Kidney (tissue), 14 donors: ENCODE data around the gene KRT6B. TPM values are rescaled to one million over a fixed set of nuclear protein-coding genes. Genes with fewer than 3 reads are reported as not detected.
A peak's percentile ranks its signal among the peaks of the same experiment; 100 is the strongest.

ENCODE experiments used
- DNase-seq, 5 donors: peaks; one replicate each; pipeline ENCODE4 v3.0.0-alpha.2; 2013 to 2020
- FAIRE-seq: peaks from 2 replicates; lab custom pipeline; 2012; peaks lifted over from hg19 to GRCh38; lab: Jason Lieb, UNC
- H3K27ac ChIP-seq, 2 donors: one replicate each; pipeline ENCODE4 v1.7.0; 2013; ENCODE audit warnings: low read depth in 2 of 2, low read length in 2 of 2, inconsistent platforms in 1 of 2
- H3K27me3 ChIP-seq: one replicate; pipeline ENCODE4 v1.7.1; 2013; ENCODE audit warnings: low read length, inconsistent platforms; ENCODE audit not compliant: control insufficient read depth, insufficient read depth
- H3K36me3 ChIP-seq, 3 donors: one replicate each; pipeline versions ENCODE4 v1.7.0 to v1.7.1; 2013; ENCODE audit warnings: low read length in 3 of 3, control low read depth in 1 of 3, inconsistent platforms in 1 of 3; ENCODE audit not compliant: insufficient read depth in 3 of 3, control insufficient read depth in 2 of 3
- H3K4me1 ChIP-seq, 3 donors: one replicate each; pipeline versions ENCODE4 v1.7.0 to v1.7.1; 2013; ENCODE audit warnings: low read length in 3 of 3, inconsistent platforms in 1 of 3, low read depth in 1 of 3; ENCODE audit not compliant: control insufficient read depth in 2 of 3, insufficient read depth in 2 of 3
- H3K4me3 ChIP-seq, 3 donors: one replicate each; pipeline versions ENCODE4 v1.7.0 to v1.8.1; 2013; ENCODE audit warnings: low read length in 3 of 3, control low read depth in 1 of 3, inconsistent platforms in 1 of 3
- H3K9ac ChIP-seq, 3 donors: one replicate each; pipeline versions ENCODE4 v1.7.0 to v1.7.1; 2013; ENCODE audit warnings: low read length in 3 of 3, control low read depth in 1 of 3, inconsistent platforms in 1 of 3
- H3K9me3 ChIP-seq, 3 donors: one replicate each; pipeline versions ENCODE4 v1.7.0 to v1.7.1; 2013; ENCODE audit warnings: low read length in 3 of 3, control low read depth in 1 of 3, inconsistent platforms in 1 of 3; ENCODE audit not compliant: control insufficient read depth in 2 of 3, insufficient read depth in 1 of 3
- intact Hi-C: fragments of 100-400 bp; cut with DNase I; formaldehyde crosslinking; loops from one replicate; pipeline ENCODE4 v1.11.1; 2022
- polyA plus RNA-seq: library from polyadenylated mRNA; stranded (reverse); fragments of 350-450 nt; fragmentation: Illumina TruSeq; extraction: RNeasy Lipid Tissue Mini Kit (QIAGEN cat#74804); gene quantifications from one replicate; pipeline ENCODE4 v1.2.3, GENCODE V29; 2014; ENCODE audit warnings: low read depth, low replicate concordance; ENCODE audit not compliant: insufficient read depth
- total RNA-seq: library from RNA; stranded (reverse); fragmentation: NEBNext Ultra II Directional; extraction: Animal tissue kit (Norgen Biotek cat#: 25700); gene quantifications from one replicate; pipeline ENCODE4 v1.2.1, GENCODE V29; 2021
- TF ChIP-seq, protein P1 (sequence below): IDR thresholded peaks from 3 replicates; pipeline ENCODE4 v1.5.1; 2012; ENCODE audit warnings: mild to moderate bottlenecking, moderate library complexity, borderline replicate concordance; ENCODE audit not compliant: insufficient read depth; ENCODE audit errors: extremely low read depth
- donor health status: control.
- donor health status: control.
- donor health status: control.
- donor health status: control.
- donor health status: control.
- donor health status: DM: yes; HTN: yes; CAD: no.
- donor health status: Normal renal cell carcinoma (clear cell type).

The KRT6B gene
- total and polyA plus RNA-seq, 2 donors from 2014 or later = not detected

GRCh38 chr12:52419656-52420055 is 32.3 kb downstream of the KRT6B start:
- Histone ChIP-seq H3K27ac (no peak overlapping the region), H3K9me3 (no peaks in the 10 kb centered on the region), H3K27me3 (no peaks in the 10 kb centered on the region), H3K4me1 (peaks cover 0 to 2% (median 0%) of the 10 kb centered on the region in 3 donors), H3K9ac (no peak overlapping the region), H3K36me3 (no peaks in the 10 kb centered on the region), H3K4me3 (no peak overlapping the region)
- intact Hi-C loops = no loop called here
- FAIRE-seq = no peak
- TF ChIP-seq, protein P1, sequence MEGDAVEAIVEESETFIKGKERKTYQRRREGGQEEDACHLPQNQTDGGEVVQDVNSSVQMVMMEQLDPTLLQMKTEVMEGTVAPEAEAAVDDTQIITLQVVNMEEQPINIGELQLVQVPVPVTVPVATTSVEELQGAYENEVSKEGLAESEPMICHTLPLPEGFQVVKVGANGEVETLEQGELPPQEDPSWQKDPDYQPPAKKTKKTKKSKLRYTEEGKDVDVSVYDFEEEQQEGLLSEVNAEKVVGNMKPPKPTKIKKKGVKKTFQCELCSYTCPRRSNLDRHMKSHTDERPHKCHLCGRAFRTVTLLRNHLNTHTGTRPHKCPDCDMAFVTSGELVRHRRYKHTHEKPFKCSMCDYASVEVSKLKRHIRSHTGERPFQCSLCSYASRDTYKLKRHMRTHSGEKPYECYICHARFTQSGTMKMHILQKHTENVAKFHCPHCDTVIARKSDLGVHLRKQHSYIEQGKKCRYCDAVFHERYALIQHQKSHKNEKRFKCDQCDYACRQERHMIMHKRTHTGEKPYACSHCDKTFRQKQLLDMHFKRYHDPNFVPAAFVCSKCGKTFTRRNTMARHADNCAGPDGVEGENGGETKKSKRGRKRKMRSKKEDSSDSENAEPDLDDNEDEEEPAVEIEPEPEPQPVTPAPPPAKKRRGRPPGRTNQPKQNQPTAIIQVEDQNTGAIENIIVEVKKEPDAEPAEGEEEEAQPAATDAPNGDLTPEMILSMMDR = no peak
- DNase-seq = no peak

DNA sequence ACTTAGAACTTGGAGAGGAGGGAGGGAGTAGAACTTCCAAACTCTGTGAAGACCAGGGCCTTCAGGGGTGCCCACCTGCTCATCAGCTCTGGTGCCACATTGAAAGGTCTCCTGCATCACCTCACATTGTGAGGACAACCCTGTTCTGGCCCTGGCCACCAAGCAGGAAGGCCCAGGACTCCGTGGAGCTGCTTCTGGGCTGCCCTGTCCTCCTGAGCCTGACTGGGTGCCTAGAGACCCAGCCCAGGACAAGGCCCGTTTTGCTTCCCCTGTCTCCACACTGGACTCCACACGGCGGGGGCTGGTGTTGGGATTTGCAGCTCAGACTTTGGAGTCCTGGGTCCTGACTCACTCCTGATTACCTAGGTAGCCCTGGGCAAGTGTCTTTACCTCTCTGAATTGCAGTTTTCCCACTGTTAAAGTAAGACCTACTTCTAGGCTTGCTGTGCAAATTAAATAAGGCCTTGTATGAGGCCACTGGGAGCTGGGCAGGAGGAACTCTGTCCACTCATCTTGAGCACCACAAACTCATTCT is 33.3 kb downstream of the KRT6B start:
- Histone ChIP-seq H3K27me3 (no peaks in the 10 kb centered on the region), H3K4me3 (no peak overlapping the region), H3K27ac (no peak overlapping the region), H3K4me1 (peaks cover 0 to 2% (median 0%) of the 10 kb centered on the region in 3 donors), H3K36me3 (no peaks in the 10 kb centered on the region), H3K9ac (no peak overlapping the region), H3K9me3 (no peaks in the 10 kb centered on the region)
- DNase-seq (no peak), FAIRE-seq (no peak)
- intact Hi-C loops = no loop called here
- TF ChIP-seq, protein P1 = no peak

DNA sequence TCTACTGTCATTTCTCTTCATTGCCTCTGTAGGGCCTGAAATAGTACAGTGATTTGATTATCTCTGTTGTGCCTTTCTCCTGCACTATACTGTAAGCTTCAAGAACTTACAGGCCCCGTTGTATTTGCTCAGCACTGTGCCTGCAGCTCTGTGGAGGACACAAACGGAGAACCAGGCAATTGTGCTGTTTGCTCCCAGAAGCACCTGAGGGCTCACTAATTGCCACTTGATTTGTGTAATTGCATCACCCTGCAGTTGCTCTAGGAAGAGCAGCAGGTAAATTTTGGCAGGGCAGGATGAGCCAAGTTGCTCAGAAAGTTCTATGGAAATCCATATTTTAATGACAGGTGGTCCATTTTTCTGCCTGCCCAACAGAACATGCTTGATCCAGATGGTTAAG is 34.2 kb downstream of the KRT6B start:
- Histone ChIP-seq H3K4me1 (peaks cover 0 to 2% (median 0%) of the 10 kb centered on the region in 3 donors), H3K9me3 (no peaks in the 10 kb centered on the region), H3K9ac (no peak overlapping the region), H3K27ac (no peak overlapping the region), H3K27me3 (no peaks in the 10 kb centered on the region), H3K4me3 (no peak overlapping the region), H3K36me3 (no peaks in the 10 kb centered on the region)
- intact Hi-C loops = no loop called here
- FAIRE-seq (no peak), DNase-seq (no peak)
- TF ChIP-seq, protein P1 = no peak

DNA sequence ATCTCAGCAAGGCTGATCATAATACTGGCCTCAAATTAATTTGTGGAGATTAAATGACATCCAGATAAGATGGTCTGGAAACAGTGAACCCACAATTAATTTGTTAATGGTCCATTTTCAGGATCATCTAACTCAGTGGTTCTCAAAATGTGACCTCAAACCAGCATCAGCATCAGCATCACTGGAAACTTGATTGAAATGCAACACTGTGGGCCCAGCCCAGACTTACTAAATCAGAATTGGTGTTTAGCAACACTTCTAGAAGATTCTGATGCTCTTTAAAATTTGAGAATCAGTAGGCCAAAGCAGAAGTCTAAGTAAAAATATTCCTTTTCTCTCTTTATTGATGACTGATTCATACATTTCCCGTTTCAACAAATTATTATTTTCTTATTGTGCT is 35.2 kb downstream of the KRT6B start:
- no peak for FAIRE-seq
- Histone ChIP-seq H3K36me3 (no peaks in the 10 kb centered on the region), H3K4me3 (no peak overlapping the region), H3K9ac (no peak overlapping the region), H3K27ac (peak overlapping the region in 1 of 2 donors; percentile 15), H3K4me1 (peaks cover 0 to 2% (median 0%) of the 10 kb centered on the region in 3 donors), H3K27me3 (no peaks in the 10 kb centered on the region), H3K9me3 (no peaks in the 10 kb centered on the region)
- DNase-seq = no peak
- TF ChIP-seq, protein P1 = no peak
- intact Hi-C loops = no loop called here
